Stomach smooth muscle (tissue), 2 donors: ENCODE data around the gene SNX25.

Experiments
- H3K27ac ChIP-seq: one replicate; pipeline ENCODE4 v1.7.0; 2013; ENCODE audit warnings: mild to moderate bottlenecking, low read length, inconsistent platforms
- H3K27me3 ChIP-seq, 2 donors: one replicate each; pipeline ENCODE4 v1.7.0; 2013; ENCODE audit warnings: low read length in 2 of 2; ENCODE audit not compliant: insufficient read depth in 2 of 2, control insufficient read depth in 1 of 2
- H3K36me3 ChIP-seq, 2 donors: one replicate each; pipeline ENCODE4 v1.7.0; 2013; ENCODE audit warnings: low read length in 2 of 2; ENCODE audit not compliant: control insufficient read depth in 2 of 2, insufficient read depth in 2 of 2
- H3K4me1 ChIP-seq: one replicate; pipeline ENCODE4 v1.7.0; 2013; ENCODE audit warnings: low read length; ENCODE audit not compliant: control insufficient read depth, insufficient read depth
- H3K4me3 ChIP-seq, 2 donors: one replicate each; pipeline ENCODE4 v1.7.0; 2013; ENCODE audit warnings: low read length in 2 of 2
- H3K9ac ChIP-seq, 2 donors: one replicate each; pipeline ENCODE4 v1.7.0; 2013; ENCODE audit warnings: low read length in 2 of 2, mild to moderate bottlenecking in 1 of 2
- H3K9me3 ChIP-seq, 2 donors: one replicate each; pipeline ENCODE4 v1.7.0; 2013; ENCODE audit warnings: low read length in 2 of 2; ENCODE audit not compliant: control insufficient read depth in 2 of 2
- donor health status: healthy.
- donor health status: Pancreatic carcinoma.

Gene SNX25

GRCh38 chr4:185380320-185380719 is 170.9 kb downstream of the SNX25 start:
- Histone ChIP-seq H3K27ac (no peak overlapping the region), H3K4me1 (no peaks in the 10 kb centered on the region), H3K9me3 (no peaks in the 10 kb centered on the region), H3K9ac (no peak overlapping the region), H3K27me3 (no peaks in the 10 kb centered on the region), H3K36me3 (no peaks in the 10 kb centered on the region), H3K4me3 (no peak overlapping the region)

DNA sequence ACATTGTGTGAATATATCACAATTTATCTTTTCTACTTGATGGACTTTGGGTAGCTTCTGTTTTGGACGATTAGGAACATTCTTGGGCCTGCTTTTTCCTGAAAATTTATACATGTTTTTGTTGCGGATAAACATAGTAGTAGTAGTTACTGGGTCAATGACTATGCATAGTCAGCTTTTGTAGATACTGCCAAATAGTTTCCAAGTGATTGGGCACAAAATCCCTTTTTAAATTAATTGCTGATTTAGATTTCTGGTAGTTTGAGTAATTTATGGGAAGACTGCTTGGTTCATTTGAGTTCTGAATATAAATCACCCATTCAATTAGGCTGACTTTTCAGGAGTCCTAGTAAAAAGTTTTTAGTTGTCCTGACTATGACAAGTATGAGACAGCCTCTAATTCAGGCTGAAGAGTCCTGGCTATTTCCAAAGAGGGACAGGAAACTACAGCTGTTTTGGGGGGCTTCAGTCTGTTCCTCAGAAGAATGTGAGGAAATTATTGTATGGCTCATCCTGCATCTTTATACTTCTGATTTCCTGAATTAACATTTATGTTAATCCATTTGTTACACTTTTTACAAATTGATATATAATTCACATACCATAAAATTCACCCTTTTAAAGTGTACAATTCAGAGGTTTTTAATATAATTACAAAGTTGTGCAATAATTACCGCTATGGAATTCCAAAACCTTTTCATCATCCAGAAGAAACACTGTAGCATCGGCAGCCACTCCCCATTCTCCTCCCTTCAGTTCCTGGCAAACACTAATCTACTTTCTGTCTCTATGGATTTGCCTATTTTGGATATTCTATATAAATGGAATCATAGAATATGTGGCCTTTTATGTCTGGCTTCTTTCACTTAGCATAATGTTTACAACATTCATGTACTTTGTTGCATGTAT is 172.1 kb downstream of the SNX25 start:
- H3K9me3 ChIP-seq = no peaks in the 10 kb centered on the region

GRCh38 chr4:185382754-185383153 is 173.4 kb downstream of the SNX25 start:
- H3K9ac ChIP-seq = no peak overlapping the region
- H3K27ac ChIP-seq = no peak overlapping the region
- H3K4me3 ChIP-seq = no peak overlapping the region
- no peaks in the 10 kb centered on the region for H3K27me3 ChIP-seq
- H3K9me3 ChIP-seq = no peaks in the 10 kb centered on the region
- no peaks in the 10 kb centered on the region for H3K36me3 ChIP-seq
- no peaks in the 10 kb centered on the region for H3K4me1 ChIP-seq

More for the DNA sequence above, 172.1 kb downstream of the SNX25 start:
- Histone ChIP-seq H3K9ac (no peak overlapping the region), H3K4me3 (no peak overlapping the region), H3K4me1 (no peaks in the 10 kb centered on the region), H3K27me3 (no peaks in the 10 kb centered on the region), H3K36me3 (no peaks in the 10 kb centered on the region), H3K27ac (no peak overlapping the region)

DNA sequence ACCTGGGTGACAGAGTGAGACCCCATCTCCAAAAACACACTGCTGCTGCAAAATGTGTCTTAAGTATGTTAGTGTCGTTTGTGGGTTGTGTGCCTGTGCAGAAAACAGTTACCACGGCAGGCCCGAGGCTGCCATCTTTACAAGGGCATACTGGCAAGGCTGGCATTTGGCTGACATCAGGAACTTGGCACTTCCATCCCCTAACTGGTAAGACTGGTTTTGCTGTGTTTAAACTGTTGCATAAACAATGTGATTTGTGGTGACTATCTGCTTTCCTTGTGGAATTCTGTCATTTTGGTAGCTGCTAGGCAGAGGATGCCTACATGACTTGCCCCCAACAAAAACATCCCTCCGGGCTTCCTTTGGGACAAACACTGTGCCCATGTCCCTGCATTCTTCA is 174.1 kb downstream of the SNX25 start:
- H3K27ac ChIP-seq = no peak overlapping the region
- no peaks in the 10 kb centered on the region for H3K36me3 ChIP-seq
- H3K4me3 ChIP-seq = no peak overlapping the region
- H3K9ac ChIP-seq = no peak overlapping the region
- H3K9me3 ChIP-seq = no peaks in the 10 kb centered on the region
- H3K4me1 ChIP-seq = no peaks in the 10 kb centered on the region
- no peaks in the 10 kb centered on the region for H3K27me3 ChIP-seq

GRCh38 chr4:185384061-185384460 is 174.7 kb downstream of the SNX25 start:
- Histone ChIP-seq H3K9me3 (no peaks in the 10 kb centered on the region), H3K27ac (no peak overlapping the region), H3K9ac (no peak overlapping the region)

GRCh38 chr4:185384930-185385331 is 175.5 kb downstream of the SNX25 start:
- H3K36me3 ChIP-seq = no peaks in the 10 kb centered on the region

More at GRCh38 chr4:185384061-185384460, 174.7 kb downstream of the SNX25 start:
- Histone ChIP-seq H3K4me3 (no peak overlapping the region), H3K36me3 (no peaks in the 10 kb centered on the region), H3K4me1 (no peaks in the 10 kb centered on the region), H3K27me3 (no peaks in the 10 kb centered on the region)

GRCh38 chr4:185387957-185388356 is 178.6 kb downstream of the SNX25 start:
- peaks cover 0 to 2% of the 10 kb centered on the region in 2 donors for H3K36me3 ChIP-seq
- H3K4me3 ChIP-seq = no peak overlapping the region
- H3K27ac ChIP-seq = no peak overlapping the region

More at GRCh38 chr4:185384930-185385331, 175.5 kb downstream of the SNX25 start:
- no peaks in the 10 kb centered on the region for H3K9me3 ChIP-seq
- H3K27me3 ChIP-seq = no peaks in the 10 kb centered on the region
- no peak overlapping the region for H3K27ac ChIP-seq
- H3K9ac ChIP-seq = no peak overlapping the region
- H3K4me1 ChIP-seq = no peaks in the 10 kb centered on the region
- no peak overlapping the region for H3K4me3 ChIP-seq

DNA sequence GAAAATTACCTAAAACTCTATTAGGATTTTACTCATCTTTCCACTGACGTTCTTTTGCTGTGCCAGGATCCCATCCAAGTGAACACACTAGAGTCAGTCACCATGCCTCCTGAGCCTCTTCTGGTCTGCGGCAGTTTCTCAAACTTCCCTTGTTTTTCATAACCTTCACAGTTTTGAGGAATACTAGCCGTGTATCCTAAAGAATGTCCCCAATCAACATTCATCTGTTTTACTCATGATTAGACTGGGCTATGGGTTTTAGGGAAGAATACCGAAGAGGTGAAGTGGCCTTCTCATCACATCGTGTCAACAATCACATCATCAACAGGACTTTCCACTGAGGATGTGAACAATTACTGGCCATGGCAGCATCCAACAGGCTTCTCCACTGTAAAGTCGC is 181.5 kb downstream of the SNX25 start:
- Histone ChIP-seq H3K27me3 (no peaks in the 10 kb centered on the region), H3K36me3 (peaks cover 0 to 2% of the 10 kb centered on the region in 2 donors), H3K27ac (no peak overlapping the region), H3K4me1 (peaks cover under 1% of the 10 kb centered on the region), H3K9ac (no peak overlapping the region), H3K9me3 (no peaks in the 10 kb centered on the region), H3K4me3 (no peak overlapping the region)

More at GRCh38 chr4:185387957-185388356, 178.6 kb downstream of the SNX25 start:
- H3K4me1 ChIP-seq = no peaks in the 10 kb centered on the region
- H3K9me3 ChIP-seq = no peaks in the 10 kb centered on the region
- no peak overlapping the region for H3K9ac ChIP-seq
- H3K27me3 ChIP-seq = no peaks in the 10 kb centered on the region

DNA sequence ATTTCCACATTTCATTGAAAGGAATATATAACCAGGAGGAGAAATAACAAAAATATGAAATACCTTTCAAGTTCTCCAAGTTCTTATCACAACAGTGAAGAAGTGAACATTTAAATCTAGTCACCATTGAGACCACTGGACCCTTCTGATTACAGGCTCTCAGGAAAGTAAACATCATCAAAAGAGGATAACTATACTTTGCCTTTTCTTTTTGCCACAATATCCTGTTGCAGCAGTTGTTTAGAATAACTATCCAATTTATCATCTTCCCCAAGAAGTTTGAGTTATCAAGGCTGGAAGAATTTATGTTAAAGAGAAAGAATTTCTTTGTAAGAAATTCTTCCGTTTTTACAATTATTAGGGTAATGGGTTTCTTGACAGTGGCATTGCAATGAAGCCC is 182.8 kb downstream of the SNX25 start:
- H3K27ac ChIP-seq = no peak overlapping the region
- H3K4me3 ChIP-seq = no peak overlapping the region
- no peak overlapping the region for H3K9ac ChIP-seq
- no peaks in the 10 kb centered on the region for H3K9me3 ChIP-seq
- peaks cover 8% of the 10 kb centered on the region for H3K4me1 ChIP-seq
- peaks cover 0 to 2% of the 10 kb centered on the region in 2 donors for H3K36me3 ChIP-seq
- H3K27me3 ChIP-seq = no peaks in the 10 kb centered on the region

DNA sequence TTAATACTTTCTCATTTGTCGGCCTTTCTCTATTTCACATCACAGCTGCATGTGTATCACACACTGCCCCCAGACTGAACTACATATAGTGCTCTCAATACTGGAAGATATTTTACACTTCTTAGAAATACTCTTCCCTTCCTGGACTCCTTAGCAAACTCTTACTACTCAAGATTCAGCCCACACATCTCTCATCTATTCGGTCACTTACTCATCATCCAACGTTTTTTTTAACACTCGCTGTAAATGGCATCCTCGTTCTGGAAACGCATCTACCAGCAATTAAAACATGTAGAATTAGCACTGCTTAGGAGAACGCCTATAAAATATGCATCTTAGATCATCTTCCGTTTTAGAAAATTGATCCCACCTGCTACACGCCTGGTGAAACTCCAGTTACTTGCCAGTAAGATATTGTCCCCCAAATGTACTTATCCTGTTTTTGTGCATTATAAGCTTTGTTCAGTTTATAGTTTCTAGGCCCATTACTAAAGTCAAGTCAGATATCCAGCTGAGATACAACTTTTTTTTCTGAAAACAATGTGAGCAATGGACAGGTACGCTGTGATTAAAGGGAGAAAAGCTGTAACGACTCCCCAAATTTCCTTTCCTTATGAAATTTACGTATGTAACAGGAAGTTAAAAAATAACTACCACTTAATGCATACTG is 185.3 kb downstream of the SNX25 start:
- no peak overlapping the region for H3K27ac ChIP-seq
- H3K9ac ChIP-seq = peak overlapping the region in 1 of 2 donors; percentile 89
- H3K27me3 ChIP-seq = no peaks in the 10 kb centered on the region
- H3K4me1 ChIP-seq = peaks cover 10% of the 10 kb centered on the region
- peaks cover 2 to 7% of the 10 kb centered on the region in 2 donors for H3K36me3 ChIP-seq
- peak overlapping the region; percentile 64 to 85 for H3K4me3 ChIP-seq
- H3K9me3 ChIP-seq = no peaks in the 10 kb centered on the region
